Cardiac muscle cell (in vitro differentiated cells and primary cell): Measurements from ENCODE around the gene STAG3. TPM values are rescaled to one million over a fixed set of nuclear protein-coding genes. Genes with fewer than 3 reads are reported as not detected.

Experiments used
- DNase-seq, 2 donors: peaks; one replicate each; pipeline versions ENCODE4 v3.0.0 to v3.0.0-alpha.2; 2010 to 2017; ENCODE audit warnings: low read depth in 1 of 2, low spot score in 1 of 2
- H3K27ac ChIP-seq: fragments of 200-600 bp; sonication (generic); 2 replicates; pipeline ENCODE4 v1.5.1; 2016
- H3K27me3 ChIP-seq: fragments of 200-600 bp; sonication (generic); 2 replicates; pipeline ENCODE4 v1.6.0; 2016; ENCODE audit warnings: control low read depth
- H3K36me3 ChIP-seq: fragments of 200-600 bp; sonication (generic); 2 replicates; pipeline ENCODE4 v1.5.1; 2016; ENCODE audit warnings: control low read depth
- H3K4me1 ChIP-seq: fragments of 200-600 bp; sonication (generic); 2 replicates; pipeline ENCODE4 v1.8.1; 2017; ENCODE audit warnings: low read depth, mild to moderate bottlenecking, mixed run types
- H3K4me3 ChIP-seq: fragments of 200-600 bp; sonication (generic); 2 replicates; pipeline ENCODE4 v1.5.1; 2016; ENCODE audit warnings: mild to moderate bottlenecking
- H3K9me3 ChIP-seq: fragments of 200-600 bp; sonication (generic); 2 replicates; pipeline ENCODE4 v1.5.1; 2017; ENCODE audit warnings: low read depth, mild to moderate bottlenecking, control low read depth
- CTCF ChIP-seq: IDR thresholded peaks from 2 replicates; pipeline ENCODE4 v1.5.1; 2012; ENCODE audit warnings: low read depth, mild to moderate bottlenecking, low read length
- polyA plus RNA-seq: library from polyadenylated mRNA; unstranded; fragments of >200 nt; fragmentation: Nextera tagmentation; extraction: Ambion mirVana; gene quantifications from 2 replicates; pipeline ENCODE4 v1.2.1, GENCODE V29; 2016
- total RNA-seq: library from RNA; depleted of rRNA; stranded (reverse); fragments of >200 nt; gene quantifications from 2 replicates; pipeline ENCODE4 v1.2.3, GENCODE V29; 2016

STAG3 gene
- total and polyA plus RNA-seq, 2 experiments from 2014 or later = 2.0 to 5.8 TPM

- no peak for TF ChIP-seq CTCF
- Histone ChIP-seq H3K4me3 (no peak overlapping the region), H3K4me1 (peaks cover 6% of the 10 kb centered on the region), H3K36me3 (peaks cover 19% of the 10 kb centered on the region), H3K27me3 (no peaks in the 10 kb centered on the region), H3K9me3 (no peaks in the 10 kb centered on the region), H3K27ac (peak overlapping the region; percentile 50)
- DNase-seq = no peak
Measured at GRCh38 chr7:100154651-100155491, 22.8 kb upstream of the STAG3 start.

DNA sequence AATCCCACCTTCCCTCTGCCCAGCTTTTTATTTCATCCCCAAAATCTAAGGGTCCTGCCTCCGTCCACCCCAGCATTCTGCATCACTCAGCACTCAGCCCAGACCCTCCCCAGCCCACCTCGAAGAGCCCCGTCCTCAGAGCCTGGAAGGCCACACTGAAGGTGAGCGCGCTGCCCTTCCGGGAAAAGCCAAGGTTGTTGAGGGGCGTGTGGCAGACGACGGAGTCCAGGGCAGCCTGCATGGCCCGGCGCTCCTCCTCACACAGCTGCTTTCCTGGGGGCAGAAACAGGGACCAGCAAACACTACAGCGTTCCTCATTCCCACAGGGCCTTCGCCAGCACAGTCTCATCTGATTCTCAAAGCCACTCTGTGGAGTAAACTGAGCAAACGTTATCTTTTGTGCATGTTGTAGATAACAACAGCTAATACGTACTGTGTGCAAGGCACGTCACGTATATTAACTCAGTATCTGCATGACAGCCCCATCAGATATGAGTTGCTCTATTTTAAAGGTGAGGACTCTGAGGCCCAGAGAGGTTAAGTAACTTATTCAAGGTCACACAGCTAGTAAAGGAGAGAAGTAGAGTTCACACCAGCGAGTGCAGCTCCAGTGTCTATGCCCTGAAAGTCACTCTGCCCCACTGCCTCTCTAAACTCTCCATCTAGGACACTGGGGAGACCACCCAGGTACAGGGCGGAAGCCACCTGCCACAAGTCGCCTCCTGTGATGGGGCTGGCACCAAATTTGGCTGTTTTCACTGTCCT lies 22.0 kb upstream of the STAG3 start:
- Histone ChIP-seq H3K27ac (no peak overlapping the region), H3K4me1 (peaks cover 6% of the 10 kb centered on the region), H3K9me3 (no peaks in the 10 kb centered on the region), H3K27me3 (no peaks in the 10 kb centered on the region), H3K4me3 (no peak overlapping the region), H3K36me3 (peaks cover 19% of the 10 kb centered on the region)
- no peak for DNase-seq
- no peak for TF ChIP-seq CTCF

DNA sequence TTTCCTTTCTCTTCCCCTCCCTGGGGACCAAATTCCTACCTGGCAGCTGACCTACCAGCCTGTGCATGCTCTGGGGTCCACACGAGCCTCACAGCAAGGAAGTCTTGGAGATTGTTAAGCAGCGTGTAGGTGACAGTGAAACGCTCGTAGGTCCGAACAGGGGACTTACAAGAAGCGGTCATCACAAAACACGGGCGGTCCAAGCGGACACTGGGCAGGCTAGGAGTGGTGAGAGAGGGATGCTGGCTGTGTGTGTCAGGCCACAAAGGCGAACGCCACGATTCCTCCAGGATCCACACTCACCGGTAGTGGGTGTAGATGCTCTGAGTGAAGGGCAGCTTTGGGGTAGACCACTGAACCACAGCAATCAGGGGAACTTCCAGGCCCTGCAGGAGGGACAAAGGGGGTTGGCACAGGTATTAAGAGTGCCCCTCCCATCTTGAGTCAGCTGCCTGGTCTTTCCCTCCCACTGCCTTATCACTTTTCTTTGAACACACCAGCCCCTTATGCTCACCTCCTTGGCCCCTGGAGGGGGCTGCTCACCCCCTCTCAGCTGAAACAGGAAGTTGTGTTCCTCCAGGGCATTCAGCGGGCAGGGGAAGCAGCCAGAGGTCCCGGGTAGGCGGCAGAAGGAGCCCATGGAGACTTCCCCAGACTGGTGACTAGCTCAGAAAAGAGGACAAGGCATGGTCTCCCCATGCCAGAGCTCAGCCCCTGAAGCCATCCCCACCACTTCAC lies 21.2 kb upstream of the STAG3 start:
- Histone ChIP-seq H3K27me3 (no peaks in the 10 kb centered on the region), H3K36me3 (peaks cover 19% of the 10 kb centered on the region), H3K4me1 (peaks cover 6% of the 10 kb centered on the region), H3K4me3 (no peak overlapping the region), H3K9me3 (no peaks in the 10 kb centered on the region), H3K27ac (peak overlapping the region; percentile 57)
- DNase-seq = no peak
- TF ChIP-seq CTCF = no peak

DNA sequence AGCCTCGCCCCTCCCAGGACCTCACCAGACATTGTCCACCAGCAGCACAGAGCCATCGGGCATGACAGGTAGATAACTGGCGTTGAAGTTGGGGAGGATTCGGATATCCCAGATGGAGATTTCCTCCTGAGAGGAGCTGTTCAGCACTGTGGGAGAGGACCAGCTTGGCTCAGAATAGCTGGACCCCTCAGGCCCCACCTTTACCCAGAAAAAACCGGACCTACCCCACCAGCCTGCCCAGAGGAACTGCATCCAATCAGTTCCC lies 20.7 kb upstream of the STAG3 start:
- Histone ChIP-seq H3K4me1 (peaks cover 6% of the 10 kb centered on the region), H3K36me3 (peaks cover 19% of the 10 kb centered on the region), H3K4me3 (no peak overlapping the region), H3K27me3 (no peaks in the 10 kb centered on the region), H3K27ac (peak overlapping the region; percentile 57), H3K9me3 (no peaks in the 10 kb centered on the region)
- no peak for TF ChIP-seq CTCF
- no peak for DNase-seq

DNA sequence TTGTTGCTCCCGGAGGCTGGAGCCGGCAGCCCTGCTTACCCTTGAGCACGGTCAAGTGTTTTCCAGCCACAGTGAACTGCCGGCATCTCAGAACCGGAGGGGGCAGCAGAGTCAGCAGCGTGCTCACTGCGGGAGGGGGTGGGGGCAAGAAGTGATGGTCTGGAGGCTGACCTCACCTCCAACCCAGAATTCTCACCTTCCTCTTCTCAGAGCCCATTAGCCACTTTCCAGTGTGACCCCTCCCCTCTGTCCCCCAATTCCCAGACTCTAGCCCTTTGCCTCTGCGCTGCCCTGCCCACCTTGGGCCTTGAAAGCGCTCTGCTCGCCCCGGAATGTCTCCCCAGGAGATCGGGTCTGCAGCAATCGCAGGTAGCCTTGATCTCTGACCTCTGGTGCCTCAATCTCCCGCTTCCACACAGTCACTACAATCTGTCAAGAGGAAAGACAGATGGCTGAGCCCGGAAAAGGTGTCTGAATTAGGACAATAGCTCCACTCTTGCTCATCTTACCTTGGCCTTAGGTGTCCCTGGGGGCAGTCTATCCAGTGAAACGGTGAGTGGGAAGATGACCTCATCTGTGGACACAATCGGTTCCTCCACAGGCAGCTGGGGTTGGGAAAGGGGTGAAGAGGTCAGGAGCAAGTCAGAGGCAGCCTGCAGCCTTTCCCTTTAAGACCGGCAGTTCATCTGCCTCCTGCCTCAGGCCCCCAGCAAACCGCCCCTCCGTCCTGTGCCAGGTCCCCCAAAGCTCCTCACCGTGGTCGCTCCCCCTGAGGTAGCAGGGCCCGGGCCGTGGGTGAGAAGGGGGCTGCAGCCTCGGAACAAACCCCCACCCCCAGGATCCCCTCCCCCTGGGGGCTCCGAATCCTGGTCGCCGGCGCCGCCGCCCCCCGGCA lies 20.1 kb upstream of the STAG3 start:
- Histone ChIP-seq H3K36me3 (peaks cover 19% of the 10 kb centered on the region), H3K4me3 (peak overlapping the region; percentile 91), H3K9me3 (no peaks in the 10 kb centered on the region), H3K27me3 (no peaks in the 10 kb centered on the region), H3K4me1 (peaks cover 6% of the 10 kb centered on the region), H3K27ac (peak overlapping the region; percentile 57)
- TF ChIP-seq CTCF = peak; percentile 20
- peak; percentile 52 to 61 for DNase-seq
